Motor neuron (in vitro differentiated cells): ENCODE measurements around the gene DMRTB1. TPM values are rescaled to one million over a fixed set of nuclear protein-coding genes. Genes with fewer than 3 reads are reported as not detected.

Experiments used
- ATAC-seq, 8 experiments: fragments of 200-7000 bp; cut with Tn5 transposase; replicated peaks in 6 of 8; 2 replicates each; pipeline ENCODE4 v1.8.0; 2021; ENCODE audit warnings: mild to moderate bottlenecking in 8 of 8, moderate library complexity in 8 of 8
- H3K27ac ChIP-seq, 2 donors: fragments of 250-450 bp; sonication (Bioruptor Pico); 2 replicates each; pipeline ENCODE4 v1.9.0; 2021; ENCODE audit warnings: antibody characterized with exemption in 2 of 2, mild to moderate bottlenecking in 2 of 2, moderate library complexity in 1 of 2
- H3K4me1 ChIP-seq, 2 donors: fragments of 250-450 bp; sonication (Bioruptor Pico); replicated peaks in 1 of 2; 2 replicates each; pipeline ENCODE4 v1.6.1; 2021; ENCODE audit warnings: antibody characterized with exemption in 2 of 2, mild to moderate bottlenecking in 2 of 2, moderate library complexity in 1 of 2
- H3K4me3 ChIP-seq, 5 donors: fragments of 250-450 bp; sonication (Bioruptor Pico); 2 replicates each; pipeline ENCODE4 v1.9.0; 2021; ENCODE audit warnings: antibody characterized with exemption in 5 of 5, mild to moderate bottlenecking in 5 of 5, moderate library complexity in 4 of 5
- WGBS, 10 experiments: fragments of 450-650 bp; shearing (Covaris generic); methylation state at CpG; one replicate each; pipeline ENCODE4 v1.0.0; 2022; 5-methylcytosine and 5-hydroxymethylcytosine counted together
- in situ Hi-C, 9 experiments: fragments of 400-800 bp; cut with MboI; loops; one replicate each; pipeline ENCODE4 v1.15.0; 2021; ENCODE audit warnings: low sequenced_read_pairs in 9 of 9, low pct_unique_long_range_greater_than_20kb in 2 of 9; ENCODE audit not compliant: unreplicated experiment in 9 of 9
- total RNA-seq, 8 experiments: library from RNA; unstranded; fragments of 300-600 nt; gene quantifications; 2 replicates each; pipeline versions ENCODE4 v1.2.3 to v1.2.4, GENCODE V29; 2022

The DMRTB1 gene
- total RNA-seq, 8 experiments from 2014 or later: 0.11 to 1.7 (median 0.34) TPM; not detected in 4

GRCh38 chr1:53461323-53462044 is 2.3 kb downstream of the DMRTB1 start:
- peak in 3 of 8 experiments; percentile 3 to 16 (median 4) for ATAC-seq

GRCh38 chr1:53462193-53462592 is 3.0 kb downstream of the DMRTB1 start:
- 67 to 97% (median 82%) methylated on average over 1 to 6 of the region's 6 CpGs; no CpG with 5 or more reads in 2 of the 10 experiments for WGBS, 10 experiments
- no peak for ATAC-seq
- no peak overlapping the region for H3K4me3 ChIP-seq
- in situ Hi-C loops: no loop called here
- no peak overlapping the region for H3K27ac ChIP-seq
- no peaks in the 10 kb centered on the region for H3K4me1 ChIP-seq

More at GRCh38 chr1:53461323-53462044, 2.3 kb downstream of the DMRTB1 start:
- in situ Hi-C loops: no loop called here
- no peak overlapping the region for H3K27ac ChIP-seq
- H3K4me1 ChIP-seq: no peaks in the 10 kb centered on the region
- WGBS, 10 experiments: 60 to 94% (median 86%) methylated on average over 1 to 13 of the region's 25 CpGs; no CpG with 5 or more reads in 4 of the 10 experiments
- no peak overlapping the region for H3K4me3 ChIP-seq

- Histone ChIP-seq H3K4me1 (no peaks in the 10 kb centered on the region), H3K27ac (no peak overlapping the region), H3K4me3 (no peak overlapping the region)
- WGBS, 10 experiments: 20 to 90% (median 68%) methylated on average over 1 to 8 of the region's 11 CpGs; no CpG with 5 or more reads in 4 of the 10 experiments
- ATAC-seq: peak in 5 of 8 experiments; percentile 26 to 79 (median 31)
- in situ Hi-C loops: no loop called here
These were observed 3.7 kb downstream of the DMRTB1 start for GRCh38 chr1:53462769-53463501.

- in situ Hi-C loops: no loop called here
- 8 to 92% (median 76%) methylated on average over 2 to 14 of the region's 24 CpGs; no CpG with 5 or more reads in 3 of the 10 experiments for WGBS, 10 experiments
- no peak overlapping the region for H3K27ac ChIP-seq
- H3K4me3 ChIP-seq: no peak overlapping the region
- no peaks in the 10 kb centered on the region for H3K4me1 ChIP-seq
- ATAC-seq: no peak
These were observed 5.0 kb downstream of the DMRTB1 start for GRCh38 chr1:53463961-53464899.

- Histone ChIP-seq H3K27ac (no peak overlapping the region), H3K4me3 (no peak overlapping the region), H3K4me1 (peaks cover 0 to under 1% of the 10 kb centered on the region in 2 donors)
- no peak for ATAC-seq
- WGBS, 10 experiments: 20 to 74% (median 63%) methylated on average over 1 to 3 of the region's 4 CpGs; no CpG with 5 or more reads in 3 of the 10 experiments
- in situ Hi-C loops: no loop called here
These were observed 6.1 kb downstream of the DMRTB1 start for GRCh38 chr1:53465023-53465957.

GRCh38 chr1:53467391-53467790 is 8.2 kb downstream of the DMRTB1 start:
- in situ Hi-C loops: no loop called here
- Histone ChIP-seq H3K4me1 (peaks cover 0 to 5% of the 10 kb centered on the region in 2 donors), H3K27ac (no peak overlapping the region), H3K4me3 (no peak overlapping the region)
- ATAC-seq: no peak

- Histone ChIP-seq H3K27ac (no peak overlapping the region), H3K4me3 (no peak overlapping the region), H3K4me1 (peaks cover 0 to 5% of the 10 kb centered on the region in 2 donors)
- in situ Hi-C loops: no loop called here
- no peak for ATAC-seq
- 80 to 100% (median 100%) methylated on average over 1 to 2 of the region's 2 CpGs; no CpG with 5 or more reads in 5 of the 10 experiments for WGBS, 10 experiments
These were observed 9.2 kb downstream of the DMRTB1 start for GRCh38 chr1:53468374-53468773.

- in situ Hi-C loops: no loop called here
- Histone ChIP-seq H3K4me1 (peaks cover 0 to 5% of the 10 kb centered on the region in 2 donors), H3K27ac (no peak overlapping the region), H3K4me3 (no peak overlapping the region)
- WGBS, 10 experiments: 86 to 100% (median 97%) methylated on average over 1 to 5 of the region's 5 CpGs; no CpG with 5 or more reads in 4 of the 10 experiments
- no peak for ATAC-seq
These were observed 10.2 kb downstream of the DMRTB1 start for GRCh38 chr1:53469373-53469772.

- Histone ChIP-seq H3K4me1 (peaks cover 5% of the 10 kb centered on the region in 2 donors), H3K4me3 (no peak overlapping the region), H3K27ac (no peak overlapping the region)
- in situ Hi-C loops: no loop called here
- 0 to 43% (median 20%) methylated on average over 2 to 10 of the region's 28 CpGs; no CpG with 5 or more reads in 5 of the 10 experiments for WGBS, 10 experiments
- ATAC-seq: peak; percentile 91 to 100 (median 95)
These were observed 11.0 kb downstream of the DMRTB1 start for GRCh38 chr1:53470155-53470554.

- 50 to 91% (median 80%) methylated on average over 3 to 17 of the region's 19 CpGs; no CpG with 5 or more reads in 3 of the 10 experiments for WGBS, 10 experiments
- H3K4me3 ChIP-seq: no peak overlapping the region
- in situ Hi-C loops: no loop called here
- ATAC-seq: peak in 4 of 8 experiments; percentile 7 to 19 (median 10)
- H3K4me1 ChIP-seq: peaks cover 7% of the 10 kb centered on the region in 2 donors
- no peak overlapping the region for H3K27ac ChIP-seq
These were observed 11.4 kb downstream of the DMRTB1 start for GRCh38 chr1:53470584-53470983.

GRCh38 chr1:53471000-53471399 is 11.8 kb downstream of the DMRTB1 start:
- peaks cover 7 to 9% of the 10 kb centered on the region in 2 donors for H3K4me1 ChIP-seq
- H3K27ac ChIP-seq: no peak overlapping the region
- no peak overlapping the region for H3K4me3 ChIP-seq
- WGBS, 10 experiments: 86 to 100% (median 97%) methylated on average over 1 to 8 of the region's 9 CpGs; no CpG with 5 or more reads in 2 of the 10 experiments
- ATAC-seq: no peak
- in situ Hi-C loops: no loop called here

GRCh38 chr1:53473463-53473862 is 14.3 kb downstream of the DMRTB1 start:
- Histone ChIP-seq H3K4me1 (peaks cover 7 to 9% of the 10 kb centered on the region in 2 donors), H3K4me3 (no peak overlapping the region), H3K27ac (no peak overlapping the region)
- ATAC-seq: no peak
- 64 to 100% (median 88%) methylated on average over 1 to 3 of the region's 3 CpGs for WGBS, 10 experiments
- in situ Hi-C loops: no loop called here
